OCI-LY1 (cell line): ENCODE results near the gene ABCA7.

ENCODE experiments used
- EZH2 ChIP-seq: fragments of 200-600 bp; sonication (generic), shearing (Covaris generic); IDR thresholded peaks from 2 replicates; pipeline ENCODE4 v1.8.0; 2017; ENCODE audit warnings: borderline replicate concordance, mixed run types, mild to moderate bottlenecking, antibody characterized with exemption, low read length, moderate library complexity, mixed read lengths
- TF ChIP-seq, protein P1 (sequence below): fragments of 200-600 bp; sonication (generic), shearing (Covaris generic); IDR thresholded peaks from 2 replicates; pipeline ENCODE4 v1.5.1; 2017; ENCODE audit warnings: mild to moderate bottlenecking, antibody characterized with exemption, low read length, moderate library complexity, mixed read lengths

DNA sequence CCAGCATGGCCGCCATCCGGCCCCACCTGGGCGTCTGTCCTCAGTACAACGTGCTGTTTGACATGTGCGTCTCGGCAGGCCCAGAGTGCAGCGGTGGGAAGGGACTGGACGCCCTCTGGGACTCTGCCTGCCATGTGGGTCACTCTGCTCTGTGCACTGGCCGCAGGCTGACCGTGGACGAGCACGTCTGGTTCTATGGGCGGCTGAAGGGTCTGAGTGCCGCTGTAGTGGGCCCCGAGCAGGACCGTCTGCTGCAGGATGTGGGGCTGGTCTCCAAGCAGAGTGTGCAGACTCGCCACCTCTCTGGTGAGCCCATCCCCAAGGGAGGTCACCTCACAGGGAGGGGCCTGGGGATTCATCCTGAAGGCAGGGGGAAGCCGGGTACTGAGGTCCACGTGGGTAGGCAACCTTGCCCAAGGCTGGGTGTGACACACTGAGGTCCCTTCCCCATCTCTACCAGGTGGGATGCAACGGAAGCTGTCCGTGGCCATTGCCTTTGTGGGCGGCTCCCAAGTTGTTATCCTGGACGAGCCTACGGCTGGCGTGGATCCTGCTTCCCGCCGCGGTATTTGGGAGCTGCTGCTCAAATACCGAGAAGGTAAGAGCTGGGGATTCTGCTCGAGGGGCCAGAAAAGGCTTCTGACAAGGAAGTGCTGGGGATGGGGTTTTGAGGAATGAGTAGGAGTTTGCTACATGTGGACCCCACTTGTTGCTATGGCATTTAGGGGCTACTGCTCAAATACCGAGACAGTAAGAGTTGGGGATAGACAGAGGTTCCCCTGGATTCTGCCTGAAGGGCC, 11.3 kb downstream of the ABCA7 start:
- TF ChIP-seq EZH2: no peak
- TF ChIP-seq, protein P1, sequence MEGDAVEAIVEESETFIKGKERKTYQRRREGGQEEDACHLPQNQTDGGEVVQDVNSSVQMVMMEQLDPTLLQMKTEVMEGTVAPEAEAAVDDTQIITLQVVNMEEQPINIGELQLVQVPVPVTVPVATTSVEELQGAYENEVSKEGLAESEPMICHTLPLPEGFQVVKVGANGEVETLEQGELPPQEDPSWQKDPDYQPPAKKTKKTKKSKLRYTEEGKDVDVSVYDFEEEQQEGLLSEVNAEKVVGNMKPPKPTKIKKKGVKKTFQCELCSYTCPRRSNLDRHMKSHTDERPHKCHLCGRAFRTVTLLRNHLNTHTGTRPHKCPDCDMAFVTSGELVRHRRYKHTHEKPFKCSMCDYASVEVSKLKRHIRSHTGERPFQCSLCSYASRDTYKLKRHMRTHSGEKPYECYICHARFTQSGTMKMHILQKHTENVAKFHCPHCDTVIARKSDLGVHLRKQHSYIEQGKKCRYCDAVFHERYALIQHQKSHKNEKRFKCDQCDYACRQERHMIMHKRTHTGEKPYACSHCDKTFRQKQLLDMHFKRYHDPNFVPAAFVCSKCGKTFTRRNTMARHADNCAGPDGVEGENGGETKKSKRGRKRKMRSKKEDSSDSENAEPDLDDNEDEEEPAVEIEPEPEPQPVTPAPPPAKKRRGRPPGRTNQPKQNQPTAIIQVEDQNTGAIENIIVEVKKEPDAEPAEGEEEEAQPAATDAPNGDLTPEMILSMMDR: no peak
